Body of pancreas (tissue), 4 donors: ENCODE data around the gene VEGFD.

ENCODE experiments used
- CTCF ChIP-seq, 7 experiments: fragments of 450-650 bp in 4 of 7; fragments of 200-600 bp in 3 of 7; sonication (generic) in 3 of 7; IDR thresholded peaks; one replicate each; pipeline ENCODE4 v1.5.1; 2016 to 2019; ENCODE audit warnings: antibody characterized with exemption in 7 of 7
- POLR2A ChIP-seq, 3 donors: fragments of 450-650 bp; IDR thresholded peaks; one replicate each; pipeline ENCODE4 v1.6.1; 2016; ENCODE audit warnings: antibody characterized with exemption in 3 of 3, mild to moderate bottlenecking in 2 of 3

GRCh38 chrX:15311119-15311518 lies 73.1 kb downstream of the VEGFD start:
- TF ChIP-seq CTCF (IDR thresholded peaks at IDR 0.05) (no peak), POLR2A (IDR thresholded peaks at IDR 0.05) (no peak)
